GM23338 (cell line): ENCODE measurements around the gene FUT8. TPM values are rescaled to one million over a fixed set of nuclear protein-coding genes. Genes with fewer than 3 reads are reported as not detected.

Experiments used
- ATAC-seq: fragments of 200-7000 bp; cut with Tn5 transposase; 3 replicates; pipeline ENCODE4 v1.9.1; 2020
- DNase-seq: peaks from one replicate; pipeline ENCODE4 v3.0.0-alpha.2; 2015; ENCODE audit warnings: low spot score
- H2AFZ ChIP-seq: fragments of 200-600 bp; sonication (generic); 2 replicates; pipeline ENCODE4 v1.8.0; 2016; ENCODE audit warnings: antibody characterized with exemption, mild to moderate bottlenecking, moderate library complexity
- H3F3A ChIP-seq: fragments of 200-600 bp; sonication (generic); replicated peaks from 2 replicates; pipeline ENCODE4 v1.8.0; 2017; ENCODE audit warnings: antibody characterized with exemption, mixed run types, low read depth
- H3K27ac ChIP-seq: fragments of 200-600 bp; sonication (generic); 2 replicates; pipeline ENCODE4 v1.6.1; 2016; ENCODE audit warnings: low read depth
- H3K27me3 ChIP-seq: fragments of 200-600 bp; sonication (generic); 2 replicates; pipeline ENCODE4 v1.8.0; 2016; ENCODE audit warnings: mild to moderate bottlenecking, mixed run types, moderate library complexity; ENCODE audit not compliant: insufficient read depth
- H3K36me3 ChIP-seq: fragments of 200-600 bp; sonication (generic); 2 replicates; pipeline ENCODE4 v1.8.0; 2016; ENCODE audit warnings: mild to moderate bottlenecking; ENCODE audit not compliant: insufficient read depth
- H3K4me1 ChIP-seq: fragments of 200-600 bp; sonication (generic); 2 replicates; pipeline ENCODE4 v1.8.0; 2016; ENCODE audit warnings: mild to moderate bottlenecking, moderate library complexity; ENCODE audit not compliant: insufficient read depth
- H3K4me2 ChIP-seq: fragments of 200-600 bp; sonication (generic); 2 replicates; pipeline ENCODE4 v1.7.1; 2017; ENCODE audit warnings: mixed run types
- H3K4me3 ChIP-seq: fragments of 200-600 bp; sonication (generic); 2 replicates; pipeline ENCODE4 v1.6.1; 2016; ENCODE audit warnings: mixed run types
- H3K79me2 ChIP-seq: fragments of 200-600 bp; sonication (generic); replicated peaks from 2 replicates; pipeline ENCODE4 v1.8.0; 2017; ENCODE audit warnings: mild to moderate bottlenecking; ENCODE audit not compliant: insufficient read depth
- H3K9me2 ChIP-seq: fragments of 200-600 bp; sonication (generic); 2 replicates; pipeline ENCODE4 v1.8.0; 2017; ENCODE audit not compliant: insufficient read depth
- H4K20me1 ChIP-seq: fragments of 200-600 bp; sonication (generic); replicated peaks from 2 replicates; pipeline ENCODE4 v1.8.0; 2017; ENCODE audit warnings: mild to moderate bottlenecking; ENCODE audit not compliant: insufficient read depth
- H3K27ac Mint-ChIP-seq: 2 replicates; pipeline ENCODE4 v1.8.0; 2020; ENCODE audit warnings: inconsistent platforms, mild to moderate bottlenecking, moderate library complexity, mixed read lengths
- H3K27me3 Mint-ChIP-seq: 3 replicates; pipeline ENCODE4 v1.8.0; 2022; ENCODE audit warnings: low read depth, mild to moderate bottlenecking, moderate library complexity, mixed read lengths, inconsistent platforms; ENCODE audit not compliant: insufficient read depth, poor library complexity
- H3K36me3 Mint-ChIP-seq: 3 replicates; pipeline ENCODE4 v1.8.0; 2021; ENCODE audit warnings: low read depth, mild to moderate bottlenecking, inconsistent platforms, moderate library complexity, mixed read lengths
- H3K4me1 Mint-ChIP-seq: 3 replicates; pipeline ENCODE4 v1.8.0; 2020; ENCODE audit warnings: mild to moderate bottlenecking, inconsistent platforms, mixed read lengths
- H3K4me3 Mint-ChIP-seq: 3 replicates; pipeline ENCODE4 v1.8.0; 2021; ENCODE audit warnings: moderate library complexity, mild to moderate bottlenecking, inconsistent platforms, mixed read lengths
- H3K9me3 Mint-ChIP-seq: 3 replicates; pipeline ENCODE4 v1.8.0; 2020; ENCODE audit warnings: moderate library complexity, mild to moderate bottlenecking, inconsistent platforms, mixed read lengths
- CREB1 ChIP-seq: fragments of 250-450 bp; sonication (Bioruptor Pico); IDR thresholded peaks from 2 replicates; pipeline ENCODE4 v1.5.0; 2020; ENCODE audit warnings: low read depth, mild to moderate bottlenecking, moderate library complexity
- CTCF ChIP-seq, 2 experiments: fragments of 200-600 bp in 1 of 2; sonication (generic) in 1 of 2; conservative IDR thresholded peaks; 2 replicates each; pipeline versions ENCODE4 v1.5.1 to v1.6.1; 2016 to 2017; ENCODE audit warnings: antibody characterized with exemption in 2 of 2, low read depth in 2 of 2, mild to moderate bottlenecking in 2 of 2, moderate library complexity in 1 of 2
- EZH2phosphoT487 ChIP-seq: fragments of 200-600 bp; sonication (generic); IDR thresholded peaks from one replicate; pipeline ENCODE4 v1.8.1; 2018; ENCODE audit warnings: antibody characterized with exemption; ENCODE audit not compliant: unreplicated experiment
- JUNB ChIP-seq: IDR thresholded peaks from one replicate; pipeline ENCODE4 v1.6.1; 2016; ENCODE audit warnings: antibody characterized with exemption; ENCODE audit not compliant: unreplicated experiment
- NANOG ChIP-seq: IDR thresholded peaks from 2 replicates; pipeline ENCODE4 v1.6.1; 2016; ENCODE audit warnings: antibody characterized with exemption, borderline replicate concordance
- POLR2AphosphoS5 ChIP-seq: IDR thresholded peaks from 2 replicates; pipeline ENCODE4 v1.6.1; 2016; ENCODE audit warnings: antibody characterized with exemption, low read depth
- REST ChIP-seq: IDR thresholded peaks from one replicate; pipeline ENCODE4 v1.6.1; 2018; ENCODE audit warnings: antibody characterized with exemption; ENCODE audit not compliant: unreplicated experiment
- STAT1 ChIP-seq: IDR thresholded peaks from one replicate; pipeline ENCODE4 v1.6.1; 2016; ENCODE audit warnings: antibody characterized with exemption; ENCODE audit not compliant: unreplicated experiment
- ZNF331 ChIP-seq: fragments of 250-450 bp; sonication (Bioruptor Pico); IDR thresholded peaks from 2 replicates; pipeline ENCODE4 v1.5.0; 2020; ENCODE audit warnings: low read depth, mild to moderate bottlenecking, moderate library complexity
- ZNF462 ChIP-seq: fragments of 250-450 bp; sonication (Bioruptor Pico); IDR thresholded peaks from 2 replicates; pipeline ENCODE4 v1.5.0; 2020; ENCODE audit warnings: mild to moderate bottlenecking, moderate library complexity
- polyA plus RNA-seq: library from polyadenylated mRNA; unstranded; fragments of >200 nt; fragmentation: Nextera tagmentation; extraction: Ambion mirVana; gene quantifications from 2 replicates; pipeline ENCODE4 v1.2.1, GENCODE V29; 2016
- total RNA-seq: library from RNA; depleted of rRNA; stranded (reverse); fragments of >200 nt; shearing (Covaris generic); gene quantifications from 2 replicates; pipeline ENCODE4 v1.2.3, GENCODE V29; 2014
- TF ChIP-seq, protein P1 (sequence below): IDR thresholded peaks from 2 replicates; pipeline ENCODE4 v1.6.1; 2016; ENCODE audit warnings: antibody characterized with exemption

FUT8 gene
- total and polyA plus RNA-seq, 2 experiments from 2014 or later: 8.2 to 23.2 TPM

- Histone ChIP-seq H3F3A (no peaks in the 10 kb centered on the region), H3K4me3 (no peak overlapping the region), H4K20me1 (no peaks in the 10 kb centered on the region), H3K4me2 (no peak overlapping the region), H3K9me2 (no peaks in the 10 kb centered on the region), H3K27me3 (no peaks in the 10 kb centered on the region), H3K4me1 (no peaks in the 10 kb centered on the region), H2AFZ (no peak overlapping the region), H3K79me2 (no peaks in the 10 kb centered on the region), H3K36me3 (no peaks in the 10 kb centered on the region), H3K27ac (no peak overlapping the region)
- H3K27me3 Mint-ChIP-seq: no peaks in the 10 kb centered on the region
- TF ChIP-seq CREB1 (CRISPR knock-in tag): no peak
- no peak for TF ChIP-seq POLR2AphosphoS5
- no peak for TF ChIP-seq ZNF462
- TF ChIP-seq NANOG: no peak
- TF ChIP-seq, protein P1, sequence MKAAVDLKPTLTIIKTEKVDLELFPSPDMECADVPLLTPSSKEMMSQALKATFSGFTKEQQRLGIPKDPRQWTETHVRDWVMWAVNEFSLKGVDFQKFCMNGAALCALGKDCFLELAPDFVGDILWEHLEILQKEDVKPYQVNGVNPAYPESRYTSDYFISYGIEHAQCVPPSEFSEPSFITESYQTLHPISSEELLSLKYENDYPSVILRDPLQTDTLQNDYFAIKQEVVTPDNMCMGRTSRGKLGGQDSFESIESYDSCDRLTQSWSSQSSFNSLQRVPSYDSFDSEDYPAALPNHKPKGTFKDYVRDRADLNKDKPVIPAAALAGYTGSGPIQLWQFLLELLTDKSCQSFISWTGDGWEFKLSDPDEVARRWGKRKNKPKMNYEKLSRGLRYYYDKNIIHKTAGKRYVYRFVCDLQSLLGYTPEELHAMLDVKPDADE: no peak
- TF ChIP-seq JUNB: no peak
- TF ChIP-seq STAT1: no peak
- no peak for TF ChIP-seq ZNF331 (CRISPR knock-in tag)
- TF ChIP-seq CTCF (conservative IDR thresholded peaks at IDR 0.05; ENCODE audit: low read depth in 2 of 2): no peak
- TF ChIP-seq EZH2phosphoT487: no peak
- TF ChIP-seq REST: no peak
- peaks cover 5% of the 10 kb centered on the region; the same call in 1 of the 3 replicates for H3K9me3 Mint-ChIP-seq
- H3K4me3 Mint-ChIP-seq: no peak overlapping the region
- peaks cover 8% of the 10 kb centered on the region; the same call in 2 of the 3 replicates for H3K36me3 Mint-ChIP-seq
- DNase-seq: no peak
- no peaks in the 10 kb centered on the region for H3K4me1 Mint-ChIP-seq
- H3K27ac Mint-ChIP-seq: no peak overlapping the region
- no peak for ATAC-seq
These were observed 214.8 kb downstream of the FUT8 start for GRCh38 chr14:65627315-65627714.
